ENCODE data around the gene PRR7. TPM values are rescaled to one million over a fixed set of nuclear protein-coding genes. Genes with fewer than 3 reads are reported as not detected.

The PRR7 gene
- total RNA-seq, 1 donor from 2014 or later = 2.1 TPM

DNA sequence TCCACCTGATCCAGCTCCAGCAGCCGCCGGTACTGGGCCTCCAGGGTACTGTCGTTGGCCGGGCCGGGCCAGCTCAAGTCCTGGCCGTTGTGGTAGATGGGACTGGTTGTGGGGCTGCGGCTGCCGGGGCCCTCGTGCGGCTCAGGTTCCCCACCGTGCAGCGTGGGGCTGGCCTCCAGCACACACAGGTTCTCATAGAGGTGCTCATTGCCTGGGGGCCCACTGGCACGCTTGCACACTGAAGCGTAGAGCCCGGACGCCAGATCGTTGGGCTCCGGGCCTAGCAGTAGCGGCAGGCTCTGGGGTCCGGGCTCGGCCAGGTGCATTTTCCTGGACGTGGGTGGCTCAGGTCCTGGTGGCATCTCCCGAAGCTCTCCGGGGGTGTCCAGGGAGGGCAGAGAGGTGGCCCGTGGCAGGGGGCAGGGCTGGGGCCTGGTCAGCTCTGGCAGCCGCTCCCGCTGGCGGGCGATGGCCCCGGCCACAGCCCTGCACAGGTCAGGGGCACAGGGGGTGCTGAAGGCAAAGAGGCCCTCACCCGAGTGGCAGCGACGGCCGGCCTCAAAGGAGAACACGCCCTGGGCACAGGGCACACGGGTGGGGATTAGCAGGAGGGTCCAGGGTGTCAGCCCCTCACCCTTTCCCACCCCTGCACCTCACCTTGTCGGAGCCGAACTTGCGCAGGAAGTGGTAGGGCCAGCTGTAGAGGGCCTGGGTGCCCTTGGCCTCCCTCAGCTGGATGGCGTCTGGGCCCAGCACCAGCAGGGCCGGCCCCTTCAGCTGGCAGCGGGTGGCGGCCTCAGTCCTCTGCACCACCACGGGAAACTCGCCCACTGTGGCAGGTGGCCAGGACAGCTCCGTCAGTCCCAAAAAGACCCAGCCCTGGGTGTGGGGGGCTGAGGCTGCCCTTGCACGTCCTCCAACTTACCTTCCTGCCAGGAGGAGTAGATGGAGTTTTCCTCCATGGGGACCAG, 57.8 kb downstream of the PRR7 start:
- Histone ChIP-seq H3K4me3 (no peak overlapping the region), H3K36me3 (no peaks in the 10 kb centered on the region), H3K4me1 (peaks cover 4% of the 10 kb centered on the region), H3K27me3 (no peaks in the 10 kb centered on the region), H3K9me3 (no peaks in the 10 kb centered on the region), H3K27ac (no peak overlapping the region)
- no peak for ATAC-seq
- DNase-seq = no peak
- intact Hi-C loops (cut with DNase I) = loop anchor here (5.0 kb wide), 1 partner anchor 112 kb away; no protein-coding TSS in a partner anchor
- no peak for TF ChIP-seq CTCF (IDR thresholded peaks at IDR 0.05)

- DNase-seq = no peak
- no peak for TF ChIP-seq CTCF (IDR thresholded peaks at IDR 0.05)
- peaks cover 4% of the 10 kb centered on the region for H3K4me1 ChIP-seq
- ATAC-seq = no peak
- no peaks in the 10 kb centered on the region for H3K27me3 ChIP-seq
- H3K9me3 ChIP-seq = no peaks in the 10 kb centered on the region
- H3K36me3 ChIP-seq = no peaks in the 10 kb centered on the region
- intact Hi-C loops (cut with DNase I) = no loop called here
- no peak overlapping the region for H3K4me3 ChIP-seq
- no peak overlapping the region for H3K27ac ChIP-seq
Observed at GRCh38 chr5:177505075-177505474, 58.5 kb downstream of the PRR7 start.

Other genes starting within 250 kb of the PRR7 start
- 36.3 TPM for gene RAB24, start 143.1 kb upstream of the PRR7 start, total RNA-seq
- gene PRELID1, start 143.0 kb upstream of the PRR7 start, total RNA-seq = 87.0 TPM
- 10.1 TPM for gene MXD3, start 134.9 kb upstream of the PRR7 start, total RNA-seq
- gene LMAN2, start 95.1 kb upstream of the PRR7 start, total RNA-seq = 117 TPM
- gene RGS14, start 88.9 kb upstream of the PRR7 start, total RNA-seq = 17.5 TPM
- not detected for gene SLC34A1, start 62.4 kb upstream of the PRR7 start, total RNA-seq
- gene PFN3, start 46.2 kb upstream of the PRR7 start, total RNA-seq = not detected
- 0.69 TPM for gene F12, start 37.2 kb upstream of the PRR7 start, total RNA-seq
- 43.9 TPM for gene GRK6, start 20.1 kb upstream of the PRR7 start, total RNA-seq
- gene DBN1, start 26.8 kb downstream of the PRR7 start, total RNA-seq = 34.6 TPM
- gene PDLIM7, start 50.8 kb downstream of the PRR7 start, total RNA-seq = 59.1 TPM
- 45.6 TPM for gene DOK3, start 63.0 kb downstream of the PRR7 start, total RNA-seq
- 61.6 TPM for gene DDX41, start 70.1 kb downstream of the PRR7 start, total RNA-seq
- gene FAM193B, start 107.7 kb downstream of the PRR7 start, total RNA-seq = 76.3 TPM
- 133 TPM for gene TMED9, start 145.4 kb downstream of the PRR7 start, total RNA-seq
- gene B4GALT7, start 153.3 kb downstream of the PRR7 start, total RNA-seq = 23.2 TPM

Data from upper lobe of right lung (tissue), 1 donor.